PC-3 (cell line): ENCODE measurements around the gene VSIR.

ENCODE experiments used
- CTCF ChIP-seq: fragments of 300-600 bp; sonication (generic); conservative IDR thresholded peaks from 2 replicates; pipeline ENCODE4 v1.5.1; 2017; ENCODE audit warnings: antibody characterized with exemption, low read depth, mild to moderate bottlenecking, low read length
- EZH2 ChIP-seq: fragments of 300-600 bp; sonication (generic); IDR thresholded peaks from one replicate; pipeline ENCODE4 v1.6.1; 2017; ENCODE audit warnings: antibody characterized with exemption, mild to moderate bottlenecking, low read length; ENCODE audit not compliant: unreplicated experiment
- EZH2phosphoT487 ChIP-seq: fragments of 300-600 bp; sonication (generic); IDR thresholded peaks from 2 replicates; pipeline ENCODE4 v1.6.1; 2018; ENCODE audit warnings: mild to moderate bottlenecking, antibody characterized with exemption, low read length, borderline replicate concordance

- no peak for TF ChIP-seq EZH2
- TF ChIP-seq CTCF: no peak
- TF ChIP-seq EZH2phosphoT487: no peak
Measured at GRCh38 chr10:71712572-71713134, 60.7 kb downstream of the VSIR start.
